ENCODE data around the gene KLHL3. TPM values are rescaled to one million over a fixed set of nuclear protein-coding genes. Genes with fewer than 3 reads are reported as not detected.

KLHL3 gene
- total RNA-seq, 3 donors from 2014 or later = 4.2 to 6.7 (median 5.4) TPM

- TF ChIP-seq CTCF (IDR thresholded peaks at IDR 0.05) = no peak
- ATAC-seq (no peak), DNase-seq (no peak)
- no peaks in the 10 kb centered on the region for H3K36me3 ChIP-seq (ENCODE audit: low read depth)
- no peak overlapping the region for H3K4me3 ChIP-seq
- no peaks in the 10 kb centered on the region for H3K9me3 ChIP-seq
- intact Hi-C loops (cut with DNase I, micrococcal nuclease) = no loop called here
- no peaks in the 10 kb centered on the region for H3K4me1 ChIP-seq (ENCODE audit: low read depth)
These were observed 160.0 kb downstream of the KLHL3 start for GRCh38 chr5:137575847-137576246.

GRCh38 chr5:137575211-137575610, 160.7 kb downstream of the KLHL3 start:
- Histone ChIP-seq H3K9me3 (no peaks in the 10 kb centered on the region), H3K36me3 (ENCODE audit: low read depth) (no peaks in the 10 kb centered on the region), H3K4me1 (ENCODE audit: low read depth) (no peaks in the 10 kb centered on the region), H3K4me3 (no peak overlapping the region)
- TF ChIP-seq CTCF (IDR thresholded peaks at IDR 0.05) = no peak
- intact Hi-C loops (cut with DNase I, micrococcal nuclease) = no loop called here
- DNase-seq (no peak), ATAC-seq (no peak)

GRCh38 chr5:137573376-137573775, 162.5 kb downstream of the KLHL3 start:
- TF ChIP-seq CTCF (IDR thresholded peaks at IDR 0.05) = no peak
- no peaks in the 10 kb centered on the region for H3K9me3 ChIP-seq
- intact Hi-C loops (cut with DNase I, micrococcal nuclease) = no loop called here
- no peak overlapping the region for H3K4me3 ChIP-seq
- no peaks in the 10 kb centered on the region for H3K36me3 ChIP-seq (ENCODE audit: low read depth)
- DNase-seq (no peak), ATAC-seq (no peak)
- no peaks in the 10 kb centered on the region for H3K4me1 ChIP-seq (ENCODE audit: low read depth)

GRCh38 chr5:137572042-137572695, 163.7 kb downstream of the KLHL3 start:
- no peak overlapping the region for H3K4me3 ChIP-seq
- ATAC-seq (no peak), DNase-seq (no peak)
- no peak for TF ChIP-seq CTCF (IDR thresholded peaks at IDR 0.05)
- intact Hi-C loops (cut with DNase I, micrococcal nuclease) = no loop called here
- H3K9me3 ChIP-seq = no peaks in the 10 kb centered on the region
- H3K36me3 ChIP-seq (ENCODE audit: low read depth) = no peaks in the 10 kb centered on the region
- H3K4me1 ChIP-seq (ENCODE audit: low read depth) = no peaks in the 10 kb centered on the region

GRCh38 chr5:137570070-137570469, 165.8 kb downstream of the KLHL3 start:
- TF ChIP-seq CTCF (IDR thresholded peaks at IDR 0.05) = no peak
- H3K36me3 ChIP-seq (ENCODE audit: low read depth) = no peaks in the 10 kb centered on the region
- DNase-seq (no peak), ATAC-seq (no peak)
- no peaks in the 10 kb centered on the region for H3K9me3 ChIP-seq
- H3K4me1 ChIP-seq (ENCODE audit: low read depth) = no peaks in the 10 kb centered on the region
- intact Hi-C loops (cut with DNase I, micrococcal nuclease) = no loop called here
- H3K4me3 ChIP-seq = no peak overlapping the region

Small RNAs within 50 kb of the gene (microRNA-seq; reads per million reads assigned to microRNA genes)
- 453 reads per million, percentile 77 among the genes with 10 or more reads in this experiment for gene MIR874

Other genes with a start within 250 kb of the KLHL3 start
- 10 to 100 TPM in 1 of 3 donors, 1 to 10 TPM in 2; 1.8 to 55.5 (median 7.9) TPM for gene SPOCK1, start 236.8 kb downstream of the KLHL3 start, total RNA-seq
- 10 to 100 TPM; 16.9 to 27.9 (median 24.2) TPM for gene HNRNPA0, start 18.3 kb upstream of the KLHL3 start, total RNA-seq
- gene MYOT, start 131.8 kb upstream of the KLHL3 start, total RNA-seq = 1 to 10 TPM in 2 of 3 donors, under 1 TPM in 1; 0.84 to 8.4 (median 2.0) TPM
- not detected for gene PKD2L2, start 153.4 kb upstream of the KLHL3 start, total RNA-seq

Data from mucosa of descending colon (tissue), 3 donors.